ENCODE measurements around the gene PSEN1.

The PSEN1 gene

GRCh38 chr14:73249564-73250316 is 113.4 kb downstream of the PSEN1 start:
- no peak for TF ChIP-seq CTCF (conservative IDR thresholded peaks at IDR 0.05; ENCODE audit: control insufficient read depth, insufficient read depth, low read depth, low read length)

GRCh38 chr14:73250317-73250713 is 114.0 kb downstream of the PSEN1 start:
- no peak overlapping the region for H3K4me3 ChIP-seq (ENCODE audit: control insufficient read depth, low read depth, low read length)
- TF ChIP-seq CTCF (conservative IDR thresholded peaks at IDR 0.05; ENCODE audit: control insufficient read depth, insufficient read depth, low read depth, low read length): no peak
- no peak for DNase-seq (ENCODE audit: low read depth)

More at GRCh38 chr14:73249564-73250316, 113.4 kb downstream of the PSEN1 start:
- no peak overlapping the region for H3K4me3 ChIP-seq (ENCODE audit: control insufficient read depth, low read depth, low read length)
- DNase-seq (ENCODE audit: low read depth): no peak

GRCh38 chr14:73250781-73251500 is 114.6 kb downstream of the PSEN1 start:
- H3K4me3 ChIP-seq (ENCODE audit: control insufficient read depth, low read depth, low read length): no peak overlapping the region
- DNase-seq (ENCODE audit: low read depth): no peak
- no peak for TF ChIP-seq CTCF (conservative IDR thresholded peaks at IDR 0.05; ENCODE audit: control insufficient read depth, insufficient read depth, low read depth, low read length)

GRCh38 chr14:73251516-73252215 is 115.4 kb downstream of the PSEN1 start:
- TF ChIP-seq CTCF (conservative IDR thresholded peaks at IDR 0.05; ENCODE audit: control insufficient read depth, insufficient read depth, low read depth, low read length): no peak
- H3K4me3 ChIP-seq (ENCODE audit: control insufficient read depth, low read depth, low read length): no peak overlapping the region
- no peak for DNase-seq (ENCODE audit: low read depth)

- H3K4me3 ChIP-seq (ENCODE audit: control insufficient read depth, low read depth, low read length): no peak overlapping the region
- no peak for DNase-seq (ENCODE audit: low read depth)
- no peak for TF ChIP-seq CTCF (conservative IDR thresholded peaks at IDR 0.05; ENCODE audit: control insufficient read depth, insufficient read depth, low read depth, low read length)
Observed at GRCh38 chr14:73252491-73253322, 116.4 kb downstream of the PSEN1 start.

GRCh38 chr14:73253323-73253610 is 117.0 kb downstream of the PSEN1 start:
- no peak for DNase-seq (ENCODE audit: low read depth)
- no peak overlapping the region for H3K4me3 ChIP-seq (ENCODE audit: control insufficient read depth, low read depth, low read length)
- no peak for TF ChIP-seq CTCF (conservative IDR thresholded peaks at IDR 0.05; ENCODE audit: control insufficient read depth, insufficient read depth, low read depth, low read length)
